ENCODE results near the gene OARD1.

Gene OARD1

GRCh38 chr6:41040101-41040939, 31.8 kb downstream of the OARD1 start:
- H3K79me2 ChIP-seq (ENCODE audit: insufficient read depth, low read length), result no peaks in the 10 kb centered on the region
- no peak overlapping the region for H3K9ac ChIP-seq (ENCODE audit: low read depth, low read length, poor library complexity, severe bottlenecking)
- H3K36me3 ChIP-seq (ENCODE audit: insufficient read depth, low read length), result no peaks in the 10 kb centered on the region
- H3K9me2 ChIP-seq (replicated peaks; ENCODE audit: low read depth, low read length), result no peaks in the 10 kb centered on the region
- H4K20me1 ChIP-seq (ENCODE audit: insufficient read depth, low read length, poor library complexity, severe bottlenecking), result no peaks in the 10 kb centered on the region
- no peak overlapping the region for H3K4me2 ChIP-seq (ENCODE audit: low read depth, low read length, poor library complexity, severe bottlenecking)
- no peaks in the 10 kb centered on the region for H3K27me3 ChIP-seq (ENCODE audit: insufficient read depth, low read length, poor library complexity, severe bottlenecking)
- H2AFZ ChIP-seq (ENCODE audit: low read length), result no peak overlapping the region
- no peak for TF ChIP-seq CTCF (conservative IDR thresholded peaks at IDR 0.05; ENCODE audit: low read length)
- no peak for TF ChIP-seq EZH2phosphoT487 (IDR thresholded peaks at IDR 0.05; ENCODE audit: borderline replicate concordance)
- H3F3A ChIP-seq (ENCODE audit: low read depth), result no peaks in the 10 kb centered on the region
- no peaks in the 10 kb centered on the region for H3K9me3 ChIP-seq (ENCODE audit: insufficient read depth, low read depth, low read length)
- H3K4me1 ChIP-seq (ENCODE audit: insufficient read depth, low read length, poor library complexity, severe bottlenecking), result peaks cover 10% of the 10 kb centered on the region
- H3K4me3 ChIP-seq (ENCODE audit: low read length, poor library complexity, severe bottlenecking), result no peak overlapping the region

GRCh38 chr6:41039060-41039998, 32.8 kb downstream of the OARD1 start, which contains the start of gene UNC5CL:
Gene UNC5CL, minus strand, starts transcription at chr6:41039221. Its CDS starts 4,147 bp downstream, at chr6:41035074.
- no peaks in the 10 kb centered on the region for H3K9me2 ChIP-seq (replicated peaks; ENCODE audit: low read depth, low read length)
- H2AFZ ChIP-seq (ENCODE audit: low read length), result no peak within 1 kb of the TSS
- H3K36me3 ChIP-seq (ENCODE audit: insufficient read depth, low read length), result no peaks in the 10 kb centered on the region
- H4K20me1 ChIP-seq (ENCODE audit: insufficient read depth, low read length, poor library complexity, severe bottlenecking), result no peaks in the 10 kb centered on the region
- H3K4me1 ChIP-seq (ENCODE audit: insufficient read depth, low read length, poor library complexity, severe bottlenecking), result peaks cover 10% of the 10 kb centered on the region
- H3K9me3 ChIP-seq (ENCODE audit: insufficient read depth, low read depth, low read length), result no peaks in the 10 kb centered on the region
- TF ChIP-seq CTCF (conservative IDR thresholded peaks at IDR 0.05; ENCODE audit: low read length), result peak; percentile 98
- no peak for TF ChIP-seq EZH2phosphoT487 (IDR thresholded peaks at IDR 0.05; ENCODE audit: borderline replicate concordance)
- no peak within 1 kb of the TSS for H3K4me2 ChIP-seq (ENCODE audit: low read depth, low read length, poor library complexity, severe bottlenecking)
- H3K9ac ChIP-seq (ENCODE audit: low read depth, low read length, poor library complexity, severe bottlenecking), result no peak within 1 kb of the TSS
- no peaks in the 10 kb centered on the region for H3F3A ChIP-seq (ENCODE audit: low read depth)
- H3K4me3 ChIP-seq (ENCODE audit: low read length, poor library complexity, severe bottlenecking), result no peak within 1 kb of the TSS
- no peaks in the 10 kb centered on the region for H3K27me3 ChIP-seq (ENCODE audit: insufficient read depth, low read length, poor library complexity, severe bottlenecking)
- H3K79me2 ChIP-seq (ENCODE audit: insufficient read depth, low read length), result no peaks in the 10 kb centered on the region

- Histone ChIP-seq H3K4me1 (ENCODE audit: insufficient read depth, low read length, poor library complexity, severe bottlenecking) (peaks cover 10% of the 10 kb centered on the region), H3K79me2 (ENCODE audit: insufficient read depth, low read length) (no peaks in the 10 kb centered on the region), H3K9me3 (ENCODE audit: insufficient read depth, low read depth, low read length) (no peaks in the 10 kb centered on the region), H3K4me2 (ENCODE audit: low read depth, low read length, poor library complexity, severe bottlenecking) (no peak overlapping the region), H3K4me3 (ENCODE audit: low read length, poor library complexity, severe bottlenecking) (no peak overlapping the region), H3K9ac (ENCODE audit: low read depth, low read length, poor library complexity, severe bottlenecking) (no peak overlapping the region), H2AFZ (ENCODE audit: low read length) (no peak overlapping the region), H3K9me2 (replicated peaks; ENCODE audit: low read depth, low read length) (no peaks in the 10 kb centered on the region), H3K27me3 (ENCODE audit: insufficient read depth, low read length, poor library complexity, severe bottlenecking) (no peaks in the 10 kb centered on the region), H4K20me1 (ENCODE audit: insufficient read depth, low read length, poor library complexity, severe bottlenecking) (no peaks in the 10 kb centered on the region), H3K36me3 (ENCODE audit: insufficient read depth, low read length) (no peaks in the 10 kb centered on the region), H3F3A (ENCODE audit: low read depth) (no peaks in the 10 kb centered on the region)
- TF ChIP-seq CTCF (conservative IDR thresholded peaks at IDR 0.05; ENCODE audit: low read length) (no peak), EZH2phosphoT487 (IDR thresholded peaks at IDR 0.05; ENCODE audit: borderline replicate concordance) (no peak)
Measured at GRCh38 chr6:41038205-41038604, 34.0 kb downstream of the OARD1 start.

Measured in Loucy (cell line).